CD4-positive, alpha-beta memory T cell (primary cell): ENCODE data around the gene ZBTB21. TPM values are rescaled to one million over a fixed set of nuclear protein-coding genes. Genes with fewer than 3 reads are reported as not detected.

Experiments
- CTCF ChIA-PET: fragments of 350-600 bp; sonication (Branson Sonifier 250); formaldehyde crosslinking; loops from one replicate; lab custom pipeline; 2021; ENCODE audit warnings: inconsistent platforms; ENCODE audit not compliant: partially characterized antibody; lab: Charles Lee
- POLR2A ChIA-PET: fragments of 350-600 bp; sonication (Branson Sonifier 250); formaldehyde crosslinking; loops from one replicate; lab custom pipeline; 2021; ENCODE audit not compliant: partially characterized antibody; lab: Charles Lee
- DNase-seq, 5 donors: peaks; one replicate each; pipeline versions ENCODE4 v3.0.0 to v3.0.0-alpha.2; 2020 to 2022; ENCODE audit warnings: mixed read lengths in 1 of 5
- H3K27ac ChIP-seq: one replicate; pipeline ENCODE4 v1.7.0; 2013; ENCODE audit warnings: low read depth, low read length
- H3K27me3 ChIP-seq: 2 replicates; pipeline ENCODE4 v1.7.0; 2013; ENCODE audit warnings: mild to moderate bottlenecking, low read length, moderate library complexity; ENCODE audit not compliant: insufficient read depth
- H3K36me3 ChIP-seq: 2 replicates; pipeline ENCODE4 v1.7.0; 2013; ENCODE audit warnings: mild to moderate bottlenecking, low read length, moderate library complexity; ENCODE audit not compliant: insufficient read depth
- H3K4me1 ChIP-seq: 2 replicates; pipeline ENCODE4 v1.7.0; 2013; ENCODE audit warnings: mild to moderate bottlenecking, low read length, moderate library complexity; ENCODE audit not compliant: insufficient read depth
- H3K4me3 ChIP-seq, 2 donors: one replicate each; pipeline ENCODE4 v1.7.0; 2013; ENCODE audit warnings: low read length in 2 of 2, mild to moderate bottlenecking in 1 of 2
- H3K9me3 ChIP-seq, 2 donors: one replicate each; pipeline ENCODE4 v1.7.0; 2013; ENCODE audit warnings: low read length in 2 of 2, control low read depth in 1 of 2; ENCODE audit not compliant: control insufficient read depth in 1 of 2
- H3K27ac Mint-ChIP-seq, 7 donors: one replicate each; pipeline ENCODE4 v1.8.0; 2020 to 2021; ENCODE audit warnings: mixed read lengths in 7 of 7, mild to moderate bottlenecking in 6 of 7, inconsistent platforms in 3 of 7, moderate library complexity in 3 of 7
- H3K27me3 Mint-ChIP-seq, 2 donors: one replicate each; pipeline ENCODE4 v1.8.0; 2020 to 2021; ENCODE audit warnings: mixed read lengths in 2 of 2
- H3K36me3 Mint-ChIP-seq, 2 donors: one replicate each; pipeline ENCODE4 v1.8.0; 2020 to 2021; ENCODE audit warnings: mixed read lengths in 2 of 2, inconsistent platforms in 1 of 2, mild to moderate bottlenecking in 1 of 2
- H3K4me1 Mint-ChIP-seq, 4 donors: one replicate each; pipeline ENCODE4 v1.8.0; 2020 to 2021; ENCODE audit warnings: mixed read lengths in 4 of 4, mild to moderate bottlenecking in 1 of 4
- H3K4me3 Mint-ChIP-seq, 8 donors: one replicate each; pipeline ENCODE4 v1.8.0; 2020 to 2021; ENCODE audit warnings: mixed read lengths in 8 of 8, mild to moderate bottlenecking in 7 of 8, moderate library complexity in 6 of 8, inconsistent platforms in 3 of 8
- H3K9me3 Mint-ChIP-seq, 8 donors: one replicate each; pipeline ENCODE4 v1.8.0; 2020 to 2021; ENCODE audit warnings: mixed read lengths in 8 of 8, mild to moderate bottlenecking in 5 of 8, inconsistent platforms in 3 of 8, moderate library complexity in 1 of 8
- intact Hi-C: fragments of 100-400 bp; cut with micrococcal nuclease; formaldehyde crosslinking; loops from one replicate; pipeline ENCODE4 v1.15.1; 2023
- polyA plus RNA-seq, 2 donors: library from polyadenylated mRNA; unstranded; fragments of 300-500 nt; fragmentation: Illumina TruSeq; gene quantifications; one replicate each; pipeline ENCODE4 v1.2.3, GENCODE V29; 2021
- total RNA-seq, 2 experiments: library from RNA; stranded (reverse); gene quantifications; one replicate each; pipeline ENCODE4 v1.2.3, GENCODE V29; 2021

The ZBTB21 gene
- total and polyA plus RNA-seq, 4 experiments from 2014 or later: 4.3 to 21.7 (median 13.5) TPM

- no peak overlapping the region for H3K27ac Mint-ChIP-seq
- no peak overlapping the region for H3K4me3 Mint-ChIP-seq
- H3K27me3 Mint-ChIP-seq: peaks cover 2% of the 10 kb centered on the region in 2 donors
- H3K9me3 Mint-ChIP-seq: no peaks in the 10 kb centered on the region
- H3K4me1 ChIP-seq: no peaks in the 10 kb centered on the region
- H3K9me3 ChIP-seq: no peaks in the 10 kb centered on the region
- no peak overlapping the region for H3K4me3 ChIP-seq
- H3K27me3 ChIP-seq: no peaks in the 10 kb centered on the region
- ChIA-PET POLR2A (no interaction called here), CTCF (interaction anchor here (1.0 to 1.2 kb wide), 2 partner anchors 11 to 35 kb away, joined by 3 to 5 read pairs; no protein-coding TSS in a partner anchor)
- DNase-seq: no peak
- H3K36me3 ChIP-seq: no peaks in the 10 kb centered on the region
- intact Hi-C loops: no loop called here
- H3K27ac ChIP-seq: no peak overlapping the region
- H3K36me3 Mint-ChIP-seq: no peaks in the 10 kb centered on the region
- no peaks in the 10 kb centered on the region for H3K4me1 Mint-ChIP-seq
Measured at GRCh38 chr21:42028766-42029425, 18.7 kb upstream of the ZBTB21 start.

GRCh38 chr21:42027822-42028765, 17.9 kb upstream of the ZBTB21 start:
- no peak overlapping the region for H3K4me3 Mint-ChIP-seq
- H3K27me3 Mint-ChIP-seq: peaks cover 2 to 4% of the 10 kb centered on the region in 2 donors
- H3K4me3 ChIP-seq: no peak overlapping the region
- intact Hi-C loops: no loop called here
- no peak overlapping the region for H3K27ac ChIP-seq
- no peaks in the 10 kb centered on the region for H3K4me1 Mint-ChIP-seq
- H3K36me3 ChIP-seq: no peaks in the 10 kb centered on the region
- H3K36me3 Mint-ChIP-seq: no peaks in the 10 kb centered on the region
- H3K27ac Mint-ChIP-seq: peak overlapping the region in 1 of 7 donors; percentile 71
- H3K4me1 ChIP-seq: no peaks in the 10 kb centered on the region
- no peak for DNase-seq
- H3K9me3 ChIP-seq: no peaks in the 10 kb centered on the region
- no peaks in the 10 kb centered on the region for H3K27me3 ChIP-seq
- CTCF ChIA-PET: no interaction called here
- no peaks in the 10 kb centered on the region for H3K9me3 Mint-ChIP-seq
- POLR2A ChIA-PET: no interaction called here

DNA sequence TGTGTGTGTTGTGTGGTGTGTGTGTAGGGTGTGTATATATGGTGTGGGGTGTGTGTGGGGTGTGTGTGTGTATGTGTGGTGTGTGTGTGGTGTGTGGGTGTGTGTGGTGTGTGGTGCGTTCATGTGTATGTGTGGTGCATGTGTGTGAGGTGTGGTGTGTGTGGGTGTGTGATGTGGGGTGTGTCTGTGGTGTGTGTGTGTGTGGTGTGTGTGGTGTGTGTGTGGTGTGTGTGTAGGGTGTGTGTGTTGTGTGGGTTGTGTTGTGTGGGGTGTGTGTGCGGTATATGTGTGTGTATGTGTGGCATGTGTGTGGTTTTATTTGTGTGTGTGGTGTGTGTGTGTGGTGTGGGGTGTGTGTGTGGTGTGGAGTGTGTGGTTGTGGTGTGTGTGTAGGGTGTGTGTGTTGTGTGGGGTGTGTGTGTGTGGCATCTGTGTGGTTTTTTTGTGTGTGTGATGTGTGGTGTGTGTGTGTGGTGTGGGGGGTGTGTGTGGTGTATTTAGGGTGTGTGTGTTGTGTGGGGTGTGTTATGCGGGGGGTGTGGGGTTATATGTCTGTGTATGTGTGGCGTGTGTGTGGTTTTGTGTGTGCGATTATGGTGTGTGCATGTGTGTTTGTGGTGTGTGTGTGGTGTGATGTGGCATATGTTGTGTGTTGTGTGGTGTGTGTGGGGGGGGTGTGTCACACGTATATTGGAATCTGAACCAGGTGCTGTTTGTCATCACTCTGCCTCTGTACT, 17.1 kb upstream of the ZBTB21 start:
- Histone ChIP-seq H3K27ac (no peak overlapping the region), H3K36me3 (no peaks in the 10 kb centered on the region), H3K4me1 (no peaks in the 10 kb centered on the region), H3K9me3 (no peaks in the 10 kb centered on the region), H3K4me3 (no peak overlapping the region), H3K27me3 (no peaks in the 10 kb centered on the region)
- no peaks in the 10 kb centered on the region for H3K36me3 Mint-ChIP-seq
- no peak for DNase-seq
- CTCF ChIA-PET: no interaction called here
- no peaks in the 10 kb centered on the region for H3K4me1 Mint-ChIP-seq
- POLR2A ChIA-PET: no interaction called here
- H3K27me3 Mint-ChIP-seq: peaks cover 2 to 4% of the 10 kb centered on the region in 2 donors
- peak overlapping the region in 1 of 7 donors; percentile 17 for H3K27ac Mint-ChIP-seq
- H3K9me3 Mint-ChIP-seq: no peaks in the 10 kb centered on the region
- intact Hi-C loops: no loop called here
- H3K4me3 Mint-ChIP-seq: no peak overlapping the region

DNA sequence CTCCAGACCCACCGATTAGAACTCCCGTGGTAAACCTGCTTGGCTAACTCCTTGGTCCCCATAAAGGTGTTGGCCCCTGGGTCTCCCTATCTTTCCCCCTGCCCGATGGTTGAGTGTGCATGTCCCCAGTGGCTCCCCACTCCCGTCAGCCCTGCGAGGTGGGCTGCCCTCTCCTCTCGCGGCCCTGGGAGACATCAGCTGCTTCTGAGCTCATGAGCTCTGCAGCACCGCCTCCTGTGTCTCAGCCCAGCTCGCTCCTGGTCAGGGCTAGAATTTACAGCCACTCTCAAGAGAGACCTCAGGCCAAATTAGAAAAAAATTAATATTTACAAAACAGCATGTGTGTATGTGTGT, 15.9 kb upstream of the ZBTB21 start:
- Mint-ChIP-seq H3K4me3 (no peak overlapping the region), H3K36me3 (no peaks in the 10 kb centered on the region), H3K27ac (peak overlapping the region in 2 of 7 donors; percentile 29 to 32), H3K9me3 (no peaks in the 10 kb centered on the region), H3K4me1 (no peaks in the 10 kb centered on the region), H3K27me3 (peaks cover 2 to 4% of the 10 kb centered on the region in 2 donors)
- H3K9me3 ChIP-seq: no peaks in the 10 kb centered on the region
- intact Hi-C loops: no loop called here
- H3K4me1 ChIP-seq: no peaks in the 10 kb centered on the region
- ChIA-PET POLR2A (no interaction called here), CTCF (interaction anchor here (1.5 kb wide), 1 partner anchor 82 kb away, joined by 4 read pairs; no protein-coding TSS in a partner anchor)
- no peak overlapping the region for H3K27ac ChIP-seq
- H3K27me3 ChIP-seq: no peaks in the 10 kb centered on the region
- H3K4me3 ChIP-seq: no peak overlapping the region
- DNase-seq: no peak
- no peaks in the 10 kb centered on the region for H3K36me3 ChIP-seq

DNA sequence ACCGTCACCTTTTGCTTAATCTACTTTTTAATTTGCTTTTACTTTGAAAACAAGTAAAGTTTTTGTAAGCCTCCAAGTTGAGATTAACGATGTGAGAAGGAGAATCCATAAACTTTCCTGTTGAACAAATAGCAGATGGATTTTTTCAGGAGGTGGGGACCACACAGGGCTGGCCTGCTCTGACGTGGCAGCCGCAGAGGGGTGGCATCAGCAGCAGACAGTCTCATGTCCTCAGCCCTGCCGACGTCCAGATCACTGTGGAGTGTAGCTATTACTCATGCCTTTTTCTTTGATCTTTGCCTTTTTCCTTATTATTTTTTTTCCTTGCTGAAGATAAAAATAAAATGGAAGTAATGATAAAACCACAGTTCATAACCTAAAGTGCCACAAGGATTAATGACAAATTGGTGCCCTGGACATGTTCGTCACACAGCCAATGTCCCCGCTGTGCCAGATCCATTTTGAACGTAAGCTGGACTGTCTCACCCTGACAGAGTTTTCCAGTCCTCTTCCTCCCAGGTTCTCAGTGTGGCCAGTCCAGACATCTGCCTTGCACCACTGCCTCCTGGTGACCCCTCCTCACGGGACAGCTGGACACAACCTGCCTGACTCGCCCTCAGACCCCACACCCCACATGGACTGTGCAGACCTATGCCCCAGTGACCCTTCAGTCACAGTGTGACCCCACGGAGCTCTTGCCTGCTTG, 15.4 kb upstream of the ZBTB21 start:
- ChIA-PET CTCF (interaction anchor here (1.5 kb wide), 1 partner anchor 82 kb away, joined by 4 read pairs; no protein-coding TSS in a partner anchor), POLR2A (no interaction called here)
- Histone ChIP-seq H3K27ac (no peak overlapping the region), H3K27me3 (no peaks in the 10 kb centered on the region), H3K9me3 (no peaks in the 10 kb centered on the region), H3K4me1 (no peaks in the 10 kb centered on the region), H3K36me3 (no peaks in the 10 kb centered on the region), H3K4me3 (no peak overlapping the region)
- intact Hi-C loops: no loop called here
- H3K4me1 Mint-ChIP-seq: no peaks in the 10 kb centered on the region
- H3K27me3 Mint-ChIP-seq: peaks cover 2 to 7% of the 10 kb centered on the region in 2 donors
- no peaks in the 10 kb centered on the region for H3K9me3 Mint-ChIP-seq
- DNase-seq: no peak
- no peaks in the 10 kb centered on the region for H3K36me3 Mint-ChIP-seq
- H3K27ac Mint-ChIP-seq: peak overlapping the region in 1 of 7 donors; percentile 29
- no peak overlapping the region for H3K4me3 Mint-ChIP-seq

DNA sequence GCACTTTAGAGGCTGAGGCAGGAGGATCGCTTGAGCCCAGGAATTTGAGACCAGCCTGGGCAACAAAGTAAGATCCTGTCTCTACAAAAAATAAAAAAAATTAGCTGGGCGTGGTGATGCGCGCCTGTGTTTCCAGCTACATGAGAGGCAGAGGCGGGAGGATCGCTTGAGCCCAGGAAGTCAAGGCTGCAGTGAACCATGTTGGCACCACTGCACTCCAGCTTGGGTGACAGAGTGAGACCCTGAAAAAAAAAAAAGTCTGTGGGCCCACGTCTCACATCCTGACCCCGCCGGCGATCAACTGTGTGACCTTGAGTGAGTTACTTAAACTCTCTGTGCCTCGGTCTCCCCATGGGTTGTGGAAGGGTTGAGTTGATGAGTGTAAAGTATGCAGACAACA, 12.7 kb upstream of the ZBTB21 start:
- H3K27me3 ChIP-seq: no peaks in the 10 kb centered on the region
- no peaks in the 10 kb centered on the region for H3K9me3 Mint-ChIP-seq
- no peaks in the 10 kb centered on the region for H3K9me3 ChIP-seq
- H3K4me3 Mint-ChIP-seq: no peak overlapping the region
- H3K36me3 Mint-ChIP-seq: no peaks in the 10 kb centered on the region
- ChIA-PET POLR2A (no interaction called here), CTCF (no interaction called here)
- no peaks in the 10 kb centered on the region for H3K36me3 ChIP-seq
- intact Hi-C loops: no loop called here
- H3K4me3 ChIP-seq: no peak overlapping the region
- DNase-seq: no peak
- H3K4me1 Mint-ChIP-seq: no peaks in the 10 kb centered on the region
- H3K27ac Mint-ChIP-seq: peak overlapping the region in 1 of 7 donors; percentile 43
- no peaks in the 10 kb centered on the region for H3K4me1 ChIP-seq
- H3K27me3 Mint-ChIP-seq: peaks cover 2 to 11% of the 10 kb centered on the region in 2 donors
- H3K27ac ChIP-seq: no peak overlapping the region
